Tibial artery (tissue), 4 donors: ENCODE results near the gene AP4S1.

Experiments used
- DNase-seq, 2 donors: peaks; one replicate each; pipeline ENCODE4 v3.0.0-alpha.2; 2019
- H3K27ac ChIP-seq, 2 donors: fragments of 200-600 bp; sonication (generic) in 1 of 2; 1 replicate in 1 of 2; 2 replicates in 1 of 2; pipeline ENCODE4 v1.5.1; 2018 to 2019; ENCODE audit warnings: mild to moderate bottlenecking in 1 of 2
- H3K27me3 ChIP-seq, 2 donors: fragments of 200-600 bp; sonication (generic) in 1 of 2; one replicate each; pipeline versions ENCODE4 v1.5.1 to v1.6.0; 2016 to 2019
- H3K36me3 ChIP-seq, 3 donors: fragments of 200-600 bp; sonication (generic) in 2 of 3; one replicate each; pipeline ENCODE4 v1.5.1; 2016 to 2019; ENCODE audit warnings: mild to moderate bottlenecking in 2 of 3
- H3K4me1 ChIP-seq, 4 donors: fragments of 200-600 bp; sonication (generic) in 2 of 4; 1 replicate in 3 of 4; 2 replicates in 1 of 4; pipeline ENCODE4 v1.5.1; 2016 to 2019
- H3K4me3 ChIP-seq, 2 donors: fragments of 200-600 bp; sonication (generic) in 1 of 2; 1 replicate in 1 of 2; 2 replicates in 1 of 2; pipeline ENCODE4 v1.5.1; 2018 to 2019; ENCODE audit warnings: mild to moderate bottlenecking in 2 of 2
- H3K9me3 ChIP-seq, 3 donors: fragments of 200-600 bp; sonication (generic) in 1 of 3; one replicate each; pipeline ENCODE4 v1.5.1; 2016 to 2019
- CTCF ChIP-seq, 2 experiments: fragments of 200-600 bp in 1 of 2; fragments of 450-650 bp in 1 of 2; IDR thresholded peaks; one replicate each; pipeline ENCODE4 v1.5.1; 2017 to 2019; ENCODE audit warnings: antibody characterized with exemption in 2 of 2, mild to moderate bottlenecking in 1 of 2, moderate library complexity in 1 of 2
- intact Hi-C: fragments of 100-400 bp; cut with DNase I; formaldehyde crosslinking; loops from one replicate; pipeline ENCODE4 v1.15.0; 2023; ENCODE audit warnings: low total_unique reads

Gene AP4S1

GRCh38 chr14:31075144-31075543 is 49.7 kb downstream of the AP4S1 start:
- peaks cover 0 to 23% (median 2%) of the 10 kb centered on the region in 4 donors for H3K4me1 ChIP-seq
- no peaks in the 10 kb centered on the region for H3K27me3 ChIP-seq
- H3K36me3 ChIP-seq: peaks cover 0 to 22% (median 0%) of the 10 kb centered on the region in 3 donors
- TF ChIP-seq CTCF (IDR thresholded peaks at IDR 0.05): no peak
- no peak overlapping the region for H3K27ac ChIP-seq
- no peak overlapping the region for H3K4me3 ChIP-seq
- no peak for DNase-seq
- no peaks in the 10 kb centered on the region for H3K9me3 ChIP-seq
- intact Hi-C loops: no loop called here

- no peak for DNase-seq
- Histone ChIP-seq H3K27ac (peak overlapping the region in 1 of 2 donors; percentile 58), H3K4me3 (no peak overlapping the region), H3K27me3 (no peaks in the 10 kb centered on the region), H3K36me3 (peaks cover 0 to 13% (median 0%) of the 10 kb centered on the region in 3 donors), H3K4me1 (peaks cover 0 to 28% (median 2%) of the 10 kb centered on the region in 4 donors), H3K9me3 (no peaks in the 10 kb centered on the region)
- intact Hi-C loops: no loop called here
- TF ChIP-seq CTCF (IDR thresholded peaks at IDR 0.05): no peak
Measured at GRCh38 chr14:31078766-31079165, 53.3 kb downstream of the AP4S1 start.

GRCh38 chr14:31080056-31080455 is 54.6 kb downstream of the AP4S1 start:
- peaks cover 0 to 28% (median 2%) of the 10 kb centered on the region in 4 donors for H3K4me1 ChIP-seq
- no peak overlapping the region for H3K4me3 ChIP-seq
- no peak for DNase-seq
- no peaks in the 10 kb centered on the region for H3K9me3 ChIP-seq
- peaks cover 0 to 15% (median 0%) of the 10 kb centered on the region in 3 donors for H3K36me3 ChIP-seq
- no peak for TF ChIP-seq CTCF (IDR thresholded peaks at IDR 0.05)
- peak overlapping the region in 1 of 2 donors; percentile 58 for H3K27ac ChIP-seq
- intact Hi-C loops: loop anchor here (5.0 kb wide), 1 partner anchor 103 kb away; no protein-coding TSS in a partner anchor
- no peaks in the 10 kb centered on the region for H3K27me3 ChIP-seq

GRCh38 chr14:31080484-31080883 is 55.0 kb downstream of the AP4S1 start:
- peak overlapping the region in 1 of 2 donors; percentile 58 for H3K27ac ChIP-seq
- no peak for DNase-seq
- H3K4me3 ChIP-seq: no peak overlapping the region
- H3K27me3 ChIP-seq: no peaks in the 10 kb centered on the region
- no peak for TF ChIP-seq CTCF (IDR thresholded peaks at IDR 0.05)
- peaks cover 0 to 16% (median 0%) of the 10 kb centered on the region in 3 donors for H3K36me3 ChIP-seq
- intact Hi-C loops: loop anchor here (5.0 kb wide), 1 partner anchor 103 kb away; no protein-coding TSS in a partner anchor
- no peaks in the 10 kb centered on the region for H3K9me3 ChIP-seq
- H3K4me1 ChIP-seq: peaks cover 0 to 28% (median 2%) of the 10 kb centered on the region in 4 donors

- Histone ChIP-seq H3K27me3 (no peaks in the 10 kb centered on the region), H3K27ac (no peak overlapping the region)
- intact Hi-C loops: loop anchor here (5.0 kb wide), 1 partner anchor 106 kb away; no protein-coding TSS in a partner anchor
Measured at GRCh38 chr14:31083781-31084180, 58.3 kb downstream of the AP4S1 start.

More at GRCh38 chr14:31083781-31084180, 58.3 kb downstream of the AP4S1 start:
- Histone ChIP-seq H3K4me3 (no peak overlapping the region), H3K36me3 (peaks cover 0 to 16% (median 0%) of the 10 kb centered on the region in 3 donors), H3K4me1 (peaks cover 0 to 19% (median 2%) of the 10 kb centered on the region in 4 donors), H3K9me3 (no peaks in the 10 kb centered on the region)
- no peak for DNase-seq
- TF ChIP-seq CTCF (IDR thresholded peaks at IDR 0.05): no peak
